ENCODE results near the gene PRICKLE2.

DNA sequence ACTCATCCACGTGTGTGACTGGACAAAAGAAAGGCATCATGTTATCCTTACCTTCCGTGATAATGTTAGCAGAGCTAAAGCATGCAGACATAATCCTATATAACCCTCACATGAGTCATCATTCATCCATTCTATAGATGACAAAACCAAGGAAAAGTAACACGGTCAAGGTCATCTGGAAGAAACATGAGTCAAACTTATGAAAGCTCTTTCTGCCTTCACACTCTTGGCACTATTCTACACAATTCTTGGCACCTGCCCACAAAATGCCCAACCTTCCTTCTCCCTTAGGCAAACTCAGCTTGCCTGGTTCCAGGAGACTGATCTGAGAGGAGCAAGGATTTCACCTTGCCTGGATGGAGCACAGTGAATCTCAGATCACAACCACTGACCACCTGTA, 66.9 kb downstream of the PRICKLE2 start:
- TF ChIP-seq, protein P1, sequence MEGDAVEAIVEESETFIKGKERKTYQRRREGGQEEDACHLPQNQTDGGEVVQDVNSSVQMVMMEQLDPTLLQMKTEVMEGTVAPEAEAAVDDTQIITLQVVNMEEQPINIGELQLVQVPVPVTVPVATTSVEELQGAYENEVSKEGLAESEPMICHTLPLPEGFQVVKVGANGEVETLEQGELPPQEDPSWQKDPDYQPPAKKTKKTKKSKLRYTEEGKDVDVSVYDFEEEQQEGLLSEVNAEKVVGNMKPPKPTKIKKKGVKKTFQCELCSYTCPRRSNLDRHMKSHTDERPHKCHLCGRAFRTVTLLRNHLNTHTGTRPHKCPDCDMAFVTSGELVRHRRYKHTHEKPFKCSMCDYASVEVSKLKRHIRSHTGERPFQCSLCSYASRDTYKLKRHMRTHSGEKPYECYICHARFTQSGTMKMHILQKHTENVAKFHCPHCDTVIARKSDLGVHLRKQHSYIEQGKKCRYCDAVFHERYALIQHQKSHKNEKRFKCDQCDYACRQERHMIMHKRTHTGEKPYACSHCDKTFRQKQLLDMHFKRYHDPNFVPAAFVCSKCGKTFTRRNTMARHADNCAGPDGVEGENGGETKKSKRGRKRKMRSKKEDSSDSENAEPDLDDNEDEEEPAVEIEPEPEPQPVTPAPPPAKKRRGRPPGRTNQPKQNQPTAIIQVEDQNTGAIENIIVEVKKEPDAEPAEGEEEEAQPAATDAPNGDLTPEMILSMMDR (IDR thresholded peaks at IDR 0.05; ENCODE audit: low read length), result no peak
- no peak for TF ChIP-seq EZH2 (IDR thresholded peaks at IDR 0.05; ENCODE audit: borderline replicate concordance, low read length)
